PC-3 (cell line): ENCODE data around the gene EPB41L2. TPM values are rescaled to one million over a fixed set of nuclear protein-coding genes. Genes with fewer than 3 reads are reported as not detected.

Experiments used
- ATAC-seq: fragments of 200-7000 bp; cut with Tn5 transposase; 2 replicates; pipeline ENCODE4 v1.9.1; 2020; ENCODE audit warnings: mild to moderate bottlenecking, moderate library complexity
- BruUV-seq: library from RNA; stranded (reverse); fragments of 400-500 nt; replicated peaks from 2 replicates; lab custom pipeline; 2021; lab: Mats Ljungman, UMichigan
- CTCF ChIA-PET: fragments of 300-600 bp; sonication (Branson Sonifier 250); formaldehyde crosslinking; loops from one replicate; lab custom pipeline; 2022; ENCODE audit warnings: antibody characterized with exemption; lab: Charles Lee
- POLR2A ChIA-PET: fragments of 300-600 bp; sonication (Branson Sonifier 250); formaldehyde crosslinking; loops from one replicate; lab custom pipeline; 2022; ENCODE audit warnings: antibody characterized with exemption; ENCODE audit not compliant: unreplicated experiment; lab: Charles Lee
- DNase-seq: peaks from one replicate; pipeline ENCODE4 v3.0.0-alpha.2; 2015
- H2AFZ ChIP-seq: fragments of 300-600 bp; sonication (generic); 2 replicates; pipeline ENCODE4 v1.6.0; 2016; ENCODE audit warnings: antibody characterized with exemption, low read length
- H3F3A ChIP-seq: fragments of 300-600 bp; sonication (generic); one replicate; pipeline ENCODE4 v1.6.0; 2017; ENCODE audit warnings: antibody characterized with exemption, low read length, control low read depth, mild to moderate bottlenecking; ENCODE audit not compliant: unreplicated experiment
- H3K27ac ChIP-seq: fragments of 300-600 bp; sonication (generic); 2 replicates; pipeline ENCODE4 v1.5.1; 2016; ENCODE audit warnings: mild to moderate bottlenecking, low read length
- H3K27me3 ChIP-seq: fragments of 300-600 bp; sonication (generic); 2 replicates; pipeline ENCODE4 v1.6.1; 2016; ENCODE audit warnings: low read length, mixed read lengths
- H3K36me3 ChIP-seq: fragments of 300-600 bp; sonication (generic); 2 replicates; pipeline ENCODE4 v1.6.1; 2016; ENCODE audit warnings: low read depth, mixed run types, low read length, mixed read lengths
- H3K4me1 ChIP-seq: fragments of 300-600 bp; sonication (generic); 2 replicates; pipeline ENCODE4 v1.5.1; 2016; ENCODE audit warnings: low read length; ENCODE audit not compliant: insufficient read depth
- H3K4me2 ChIP-seq: fragments of 300-600 bp; sonication (generic); 2 replicates; pipeline ENCODE4 v1.6.0; 2016; ENCODE audit warnings: low read length
- H3K4me3 ChIP-seq: fragments of 300-600 bp; sonication (generic); 2 replicates; pipeline ENCODE4 v1.5.1; 2016; ENCODE audit warnings: mild to moderate bottlenecking, low read length, mixed read lengths
- H3K79me2 ChIP-seq: fragments of 300-600 bp; sonication (generic); 2 replicates; pipeline ENCODE4 v1.6.1; 2017; ENCODE audit warnings: low read length, mixed read lengths
- H3K9ac ChIP-seq: fragments of 300-600 bp; sonication (generic); 2 replicates; pipeline ENCODE4 v1.6.0; 2016; ENCODE audit warnings: mild to moderate bottlenecking, low read length
- H3K9me2 ChIP-seq: fragments of 300-600 bp; sonication (generic); replicated peaks from 2 replicates; pipeline ENCODE4 v1.6.1; 2016; ENCODE audit warnings: mixed run types, low read length, mixed read lengths
- H3K9me3 ChIP-seq: fragments of 300-600 bp; sonication (generic); 2 replicates; pipeline ENCODE4 v1.6.1; 2016; ENCODE audit warnings: low read length, mixed read lengths
- H4K20me1 ChIP-seq: fragments of 300-600 bp; sonication (generic); 2 replicates; pipeline ENCODE4 v1.6.1; 2016; ENCODE audit warnings: low read length, mixed read lengths
- EZH2 ChIP-seq: fragments of 300-600 bp; sonication (generic); IDR thresholded peaks from one replicate; pipeline ENCODE4 v1.6.1; 2017; ENCODE audit warnings: antibody characterized with exemption, mild to moderate bottlenecking, low read length; ENCODE audit not compliant: unreplicated experiment
- EZH2phosphoT487 ChIP-seq: fragments of 300-600 bp; sonication (generic); IDR thresholded peaks from 2 replicates; pipeline ENCODE4 v1.6.1; 2018; ENCODE audit warnings: mild to moderate bottlenecking, antibody characterized with exemption, low read length, borderline replicate concordance
- intact Hi-C: fragments of 100-400 bp; cut with micrococcal nuclease; formaldehyde crosslinking; loops from 2 replicates; pipeline ENCODE4 v1.9.0; 2023
- total RNA-seq: library from RNA; depleted of rRNA; stranded (reverse); fragments of >200 nt; gene quantifications from 2 replicates; pipeline ENCODE4 v1.2.3, GENCODE V29; 2014
- TF ChIP-seq, protein P1 (sequence below): fragments of 300-600 bp; sonication (generic); conservative IDR thresholded peaks from 2 replicates; pipeline ENCODE4 v1.5.1; 2017; ENCODE audit warnings: antibody characterized with exemption, low read depth, mild to moderate bottlenecking, low read length

The EPB41L2 gene
- total RNA-seq, 1 experiment from 2014 or later, result 26.9 TPM

GRCh38 chr6:131070061-131070460, 7.0 kb upstream of the EPB41L2 start:
- no peaks in the 10 kb centered on the region for H3K36me3 ChIP-seq
- intact Hi-C loops, result no loop called here
- peaks cover 10% of the 10 kb centered on the region for H3K4me1 ChIP-seq
- H3K4me2 ChIP-seq, result no peak overlapping the region
- no peaks in the 10 kb centered on the region for H4K20me1 ChIP-seq
- ATAC-seq (no peak), DNase-seq (no peak)
- TF ChIP-seq EZH2 (no peak), EZH2phosphoT487 (no peak)
- TF ChIP-seq, protein P1, sequence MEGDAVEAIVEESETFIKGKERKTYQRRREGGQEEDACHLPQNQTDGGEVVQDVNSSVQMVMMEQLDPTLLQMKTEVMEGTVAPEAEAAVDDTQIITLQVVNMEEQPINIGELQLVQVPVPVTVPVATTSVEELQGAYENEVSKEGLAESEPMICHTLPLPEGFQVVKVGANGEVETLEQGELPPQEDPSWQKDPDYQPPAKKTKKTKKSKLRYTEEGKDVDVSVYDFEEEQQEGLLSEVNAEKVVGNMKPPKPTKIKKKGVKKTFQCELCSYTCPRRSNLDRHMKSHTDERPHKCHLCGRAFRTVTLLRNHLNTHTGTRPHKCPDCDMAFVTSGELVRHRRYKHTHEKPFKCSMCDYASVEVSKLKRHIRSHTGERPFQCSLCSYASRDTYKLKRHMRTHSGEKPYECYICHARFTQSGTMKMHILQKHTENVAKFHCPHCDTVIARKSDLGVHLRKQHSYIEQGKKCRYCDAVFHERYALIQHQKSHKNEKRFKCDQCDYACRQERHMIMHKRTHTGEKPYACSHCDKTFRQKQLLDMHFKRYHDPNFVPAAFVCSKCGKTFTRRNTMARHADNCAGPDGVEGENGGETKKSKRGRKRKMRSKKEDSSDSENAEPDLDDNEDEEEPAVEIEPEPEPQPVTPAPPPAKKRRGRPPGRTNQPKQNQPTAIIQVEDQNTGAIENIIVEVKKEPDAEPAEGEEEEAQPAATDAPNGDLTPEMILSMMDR, result no peak
- H3K27ac ChIP-seq, result no peak overlapping the region
- ChIA-PET CTCF (no interaction called here), POLR2A (no interaction called here)
- H3F3A ChIP-seq, result no peaks in the 10 kb centered on the region
- H3K9me3 ChIP-seq, result no peaks in the 10 kb centered on the region
- H3K79me2 ChIP-seq, result no peaks in the 10 kb centered on the region
- no peak overlapping the region for H3K9ac ChIP-seq
- no TSS peak for BruUV-seq
- H3K27me3 ChIP-seq, result no peaks in the 10 kb centered on the region
- H2AFZ ChIP-seq, result no peak overlapping the region
- no peaks in the 10 kb centered on the region for H3K9me2 ChIP-seq
- H3K4me3 ChIP-seq, result no peak overlapping the region

GRCh38 chr6:131068165-131068564, 5.1 kb upstream of the EPB41L2 start:
- Histone ChIP-seq H4K20me1 (no peaks in the 10 kb centered on the region), H3K79me2 (no peaks in the 10 kb centered on the region), H3K9me2 (no peaks in the 10 kb centered on the region), H3K9me3 (no peaks in the 10 kb centered on the region), H3K4me3 (no peak overlapping the region), H3K9ac (no peak overlapping the region), H3K27ac (no peak overlapping the region), H2AFZ (no peak overlapping the region), H3K27me3 (no peaks in the 10 kb centered on the region), H3K4me1 (peaks cover 17% of the 10 kb centered on the region), H3K36me3 (no peaks in the 10 kb centered on the region), H3F3A (peaks cover 4% of the 10 kb centered on the region), H3K4me2 (no peak overlapping the region)
- ATAC-seq, result no peak
- no peak for DNase-seq
- ChIA-PET CTCF (no interaction called here), POLR2A (no interaction called here)
- BruUV-seq, result no TSS peak
- TF ChIP-seq EZH2 (no peak), EZH2phosphoT487 (no peak)
- TF ChIP-seq, protein P1, result no peak
- intact Hi-C loops, result no loop called here

DNA sequence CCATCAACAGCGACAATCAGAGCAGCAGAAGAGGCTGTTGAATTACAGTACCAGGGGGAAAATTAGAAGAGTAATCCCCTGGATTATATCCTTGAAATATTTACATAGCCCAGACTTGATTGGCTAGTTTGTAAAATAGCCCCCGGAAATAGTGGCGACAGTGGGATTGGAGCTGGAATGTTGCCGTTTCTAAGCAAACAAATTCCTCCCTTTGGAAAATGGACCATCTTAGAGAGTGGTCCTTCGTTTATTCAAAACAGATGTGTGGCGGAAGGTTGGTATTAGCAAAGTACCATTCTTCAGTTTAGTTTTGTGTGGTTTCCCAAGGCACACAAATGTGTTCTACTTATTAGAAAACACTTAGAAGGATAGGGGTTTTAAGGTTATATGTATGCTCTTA, 4.5 kb upstream of the EPB41L2 start:
- Histone ChIP-seq H3K27ac (no peak overlapping the region), H4K20me1 (no peaks in the 10 kb centered on the region), H3K9me2 (no peaks in the 10 kb centered on the region), H2AFZ (no peak overlapping the region), H3K4me1 (peaks cover 17% of the 10 kb centered on the region), H3K9ac (no peak overlapping the region), H3F3A (peaks cover 4% of the 10 kb centered on the region), H3K4me3 (no peak overlapping the region), H3K36me3 (no peaks in the 10 kb centered on the region), H3K27me3 (no peaks in the 10 kb centered on the region), H3K4me2 (no peak overlapping the region), H3K79me2 (peaks cover 4% of the 10 kb centered on the region; the same call in 1 of the 2 replicates), H3K9me3 (no peaks in the 10 kb centered on the region)
- DNase-seq, result no peak
- no peak for ATAC-seq
- TF ChIP-seq, protein P1, result no peak
- TF ChIP-seq EZH2phosphoT487, result no peak
- no peak for TF ChIP-seq EZH2
- ChIA-PET POLR2A (no interaction called here), CTCF (no interaction called here)
- intact Hi-C loops, result no loop called here
- BruUV-seq, result no TSS peak
